Activated CD4-positive, alpha-beta T cell treated with anti-CD3 and anti-CD28 coated beads, Interleukin-2, amount 50 U/mL, for 1 hour (primary cell): ENCODE measurements around the gene LCOR.
"Not testable (repeated sequence)": the region's sequence is repeated elsewhere in the genome, so short reads cannot be mapped to it uniquely, and the experiment has no call there.

ENCODE experiments used
- DNase-seq: peaks from one replicate; pipeline ENCODE4 v3.0.0-alpha.2; 2020

Gene LCOR

DNA sequence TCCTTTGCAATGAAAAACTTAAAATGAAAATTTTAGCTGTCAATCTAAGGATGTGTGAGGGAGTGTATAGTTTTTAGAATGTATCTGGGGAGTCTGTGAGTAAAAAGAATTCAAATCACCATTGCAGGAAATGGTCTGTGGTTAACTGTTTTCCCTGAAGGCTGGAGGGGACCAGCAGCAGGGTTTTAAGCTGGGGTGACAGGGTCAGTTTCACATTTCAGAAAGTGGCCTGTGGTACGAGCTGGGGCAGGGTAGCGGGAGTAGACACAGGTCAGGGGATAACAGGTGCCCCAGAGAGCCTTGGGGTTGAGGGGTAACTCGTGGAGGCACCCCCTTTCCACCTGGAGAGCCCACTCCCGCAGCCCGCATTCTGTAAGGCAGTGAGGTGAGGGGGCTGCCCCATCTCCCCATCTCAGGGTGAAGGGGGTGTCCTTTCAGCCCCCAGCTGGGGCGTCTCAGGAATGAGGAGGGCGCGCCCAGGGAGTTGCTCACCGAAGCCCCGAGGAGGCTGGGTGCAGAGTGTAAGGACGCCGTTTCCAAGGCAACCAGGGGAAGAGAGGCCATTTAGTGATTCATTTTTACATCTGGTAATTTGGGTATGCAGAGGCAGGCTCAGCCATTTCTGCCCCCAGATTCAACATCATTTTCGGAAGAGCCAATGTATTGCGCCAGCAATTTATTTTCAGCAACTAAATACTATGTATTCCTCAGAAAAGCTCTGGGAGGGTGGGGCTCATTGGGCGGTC lies 184.8 kb downstream of the LCOR start:
- no peak for DNase-seq

- DNase-seq: no peak
Measured at GRCh38 chr10:97017474-97017903, 185.4 kb downstream of the LCOR start.

GRCh38 chr10:97018251-97019212 lies 186.4 kb downstream of the LCOR start:
- DNase-seq: no peak

DNA sequence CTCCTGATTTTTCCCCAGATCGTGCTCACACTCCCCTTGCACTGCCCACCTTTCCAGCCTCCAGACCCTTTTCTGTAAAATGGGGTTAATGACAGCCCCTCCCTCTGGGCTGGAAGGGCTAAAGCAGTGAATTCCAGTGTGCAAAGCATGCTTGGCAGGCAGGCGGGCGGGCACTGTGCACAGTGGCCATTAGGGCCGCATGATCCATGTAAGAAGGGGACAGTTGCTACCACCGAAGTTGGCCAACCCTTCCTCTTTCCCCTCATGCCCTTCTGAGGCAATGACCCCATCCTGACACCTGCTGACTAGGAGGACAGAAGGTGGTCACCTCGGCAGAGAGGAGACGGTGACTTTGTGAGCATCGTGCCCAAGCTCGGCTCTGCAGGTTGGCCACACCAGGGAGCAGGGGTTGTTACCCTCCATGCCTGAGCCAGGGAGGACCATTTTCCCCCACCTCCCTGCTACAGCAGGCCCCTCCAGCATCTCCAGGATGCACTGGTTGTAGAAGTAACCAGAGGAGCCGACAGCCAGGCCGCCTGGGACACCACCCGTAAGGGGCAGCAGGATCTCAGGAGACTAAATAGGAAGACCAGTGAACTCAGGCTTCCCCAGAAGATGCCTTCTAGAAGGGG lies 187.2 kb downstream of the LCOR start:
- no peak for DNase-seq

DNA sequence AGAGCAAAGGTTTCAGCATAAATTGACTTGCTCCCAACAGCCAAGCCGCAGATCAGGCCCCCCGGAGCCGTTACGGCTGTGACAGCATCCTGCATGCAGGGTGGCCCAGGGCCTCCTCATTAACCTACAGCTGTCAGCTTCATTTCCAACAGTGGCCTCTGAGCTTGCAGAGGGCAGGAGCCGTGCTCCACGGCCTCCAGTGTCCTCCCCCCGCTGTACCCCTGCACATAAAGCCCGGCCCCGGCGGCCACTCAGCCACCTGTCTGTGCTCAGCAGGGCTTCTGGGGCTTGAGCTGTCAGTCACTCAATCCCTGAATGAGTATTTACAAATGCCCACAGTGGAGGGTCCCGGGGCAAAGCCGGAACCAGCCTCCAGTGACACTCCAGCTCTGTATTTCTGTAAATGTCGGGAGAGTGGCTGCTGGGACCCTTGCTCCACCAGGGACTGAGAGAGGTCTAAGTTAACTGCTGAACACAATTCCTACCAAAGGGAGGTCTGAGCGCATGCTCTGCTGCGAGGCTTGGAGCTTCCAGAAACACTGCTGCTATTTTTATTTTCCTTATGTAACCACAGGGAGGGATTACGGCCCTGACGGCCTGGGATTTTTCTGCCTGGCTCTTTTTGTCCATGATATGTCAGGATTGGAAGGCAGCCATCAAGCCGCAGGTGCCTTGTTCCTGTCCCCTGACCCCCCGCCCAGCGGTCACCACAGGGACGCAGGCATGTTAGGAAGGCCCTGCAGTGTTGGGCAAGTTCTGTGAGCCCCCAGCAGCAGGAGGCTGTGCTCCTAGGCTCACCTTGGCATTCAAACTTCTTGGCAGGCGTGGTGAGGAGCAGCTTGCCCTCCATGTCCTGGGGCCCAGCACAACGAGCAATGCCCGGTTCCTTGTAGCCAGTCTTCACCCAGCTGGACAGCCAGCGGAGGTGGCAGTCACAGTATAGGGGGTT lies 188.6 kb downstream of the LCOR start:
- DNase-seq: no peak

DNA sequence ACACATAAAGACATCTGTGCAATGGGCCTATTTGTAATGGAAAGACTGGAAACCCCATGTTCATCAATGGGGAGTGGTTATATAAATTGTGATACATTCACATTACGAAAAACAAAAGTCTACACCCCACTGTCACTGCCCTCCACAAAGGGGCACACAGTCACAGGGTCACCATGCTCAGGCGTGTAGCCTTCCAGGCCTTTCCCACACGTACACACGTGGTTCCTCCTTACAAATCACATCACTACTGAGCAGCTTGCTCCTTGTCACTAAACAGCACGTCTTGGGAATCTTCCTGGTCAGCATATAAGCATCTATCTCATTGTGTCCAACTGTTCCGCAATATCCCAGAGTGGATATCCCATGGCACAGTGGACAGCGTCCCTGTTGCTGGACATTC lies 190.5 kb downstream of the LCOR start:
- DNase-seq: no peak

- DNase-seq: no peak
Measured at GRCh38 chr10:97023401-97024167, 191.5 kb downstream of the LCOR start.

GRCh38 chr10:97024168-97025073 lies 192.3 kb downstream of the LCOR start:
- DNase-seq: no peak

DNA sequence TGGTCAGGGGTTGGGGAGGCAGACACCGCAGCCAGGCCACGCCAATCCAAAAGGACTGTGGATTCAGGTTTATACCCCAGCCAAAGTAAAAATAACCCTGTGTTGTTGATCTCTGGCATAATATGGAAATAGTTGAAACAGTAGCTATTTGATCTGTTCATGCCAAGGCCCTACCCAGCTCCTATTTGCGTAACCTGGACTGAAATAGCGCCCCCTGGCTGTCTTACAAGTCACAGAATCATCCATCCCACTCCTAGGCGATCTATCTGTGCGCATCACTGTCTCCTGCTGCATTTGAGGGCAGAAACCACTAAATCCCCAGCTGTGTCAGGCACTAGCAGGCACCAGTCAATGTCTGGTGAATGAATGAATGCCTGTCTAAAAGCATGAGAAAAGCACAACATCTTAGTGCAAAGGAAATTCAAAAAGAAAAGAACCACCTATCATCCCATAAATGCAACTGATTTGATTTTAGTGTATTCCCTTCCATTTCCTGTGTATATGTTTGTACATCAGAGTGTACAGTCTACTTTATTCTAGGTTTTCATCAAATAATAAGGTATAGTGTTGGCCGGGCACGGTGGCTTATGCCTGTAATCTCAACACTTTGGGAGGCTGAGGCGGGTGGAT lies 193.6 kb downstream of the LCOR start:
- DNase-seq: peak; percentile 37

DNA sequence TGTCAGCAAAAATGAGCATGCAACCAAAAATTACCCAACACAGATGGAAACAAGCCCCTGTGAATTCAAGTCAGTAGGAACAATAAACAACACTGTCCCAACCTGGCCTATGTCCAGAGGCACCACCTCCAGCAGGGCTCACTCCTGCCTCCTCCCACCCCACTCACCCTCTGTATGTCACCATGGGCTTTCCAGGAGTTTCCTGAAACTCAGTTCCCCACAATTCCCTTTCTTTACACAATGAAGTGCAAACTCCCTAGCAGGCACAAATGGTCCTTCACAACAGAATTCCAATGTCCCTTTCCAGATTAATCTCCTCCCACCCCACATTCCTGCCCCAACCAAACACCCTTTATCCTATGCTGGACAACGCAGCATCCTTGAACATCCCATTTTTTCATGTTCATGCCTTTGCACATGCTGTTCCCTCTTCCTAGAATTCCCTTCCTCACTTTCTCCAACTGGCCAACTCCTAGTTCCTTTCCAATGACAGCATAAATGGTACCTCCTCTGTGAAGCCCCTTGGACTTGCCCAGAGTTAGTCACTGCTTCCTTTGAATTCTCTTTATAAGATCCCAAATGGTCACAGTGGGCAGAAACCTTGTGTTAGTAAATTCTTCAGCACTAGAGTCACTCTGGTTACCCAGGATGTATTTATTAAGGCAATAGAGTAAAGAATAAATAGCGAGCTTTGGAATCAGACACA lies 196.2 kb downstream of the LCOR start:
- DNase-seq: no peak

- DNase-seq: no peak
Measured at GRCh38 chr10:97028832-97029178, 196.7 kb downstream of the LCOR start.

DNA sequence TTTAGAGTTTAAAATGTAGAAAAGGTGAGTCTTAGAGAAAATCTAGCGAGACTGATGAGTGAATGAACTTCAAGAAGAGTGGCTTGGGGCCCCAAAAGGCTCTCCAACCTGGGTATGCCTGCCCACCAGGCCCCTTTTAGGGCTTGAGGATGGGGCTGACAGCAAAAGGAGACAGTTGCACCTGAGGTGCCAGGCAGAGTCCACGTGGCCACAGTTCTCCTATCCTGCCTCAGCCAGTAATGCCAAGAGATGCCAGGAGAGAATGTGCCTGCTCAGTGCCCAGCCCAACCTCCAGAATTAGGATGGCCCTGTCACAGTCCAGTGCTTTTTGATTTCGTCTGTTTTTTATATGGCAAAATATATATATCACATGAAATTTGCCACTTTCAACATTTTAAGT lies 197.2 kb downstream of the LCOR start:
- no peak for DNase-seq

GRCh38 chr10:97030894-97031293 lies 198.8 kb downstream of the LCOR start:
- no peak for DNase-seq

GRCh38 chr10:97031459-97031858 lies 199.4 kb downstream of the LCOR start:
- DNase-seq: no peak

- DNase-seq: no peak
Measured at GRCh38 chr10:97032624-97033023, 200.5 kb downstream of the LCOR start.

GRCh38 chr10:97033841-97034240 lies 201.7 kb downstream of the LCOR start:
- DNase-seq: not testable (repeated sequence)

DNA sequence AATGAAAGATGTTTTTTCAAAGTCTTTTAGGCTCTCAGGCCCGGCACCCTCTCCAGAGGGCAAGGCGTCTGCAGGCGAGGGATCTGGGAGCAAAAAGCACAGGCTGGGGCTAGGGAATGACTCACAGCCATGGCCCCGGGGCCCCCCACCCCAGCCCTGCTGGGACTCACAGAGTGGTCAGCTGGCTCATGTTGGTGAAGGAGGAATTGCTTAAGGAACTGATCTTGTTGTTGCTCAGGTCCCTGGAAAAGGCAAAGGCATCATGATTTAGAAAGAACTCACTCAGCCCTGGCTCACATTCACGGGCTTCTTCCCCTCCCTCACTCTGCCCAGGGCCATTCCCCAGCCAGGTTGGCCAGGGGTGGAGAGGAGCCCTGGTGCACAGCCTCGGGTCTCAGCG lies 202.2 kb downstream of the LCOR start:
- DNase-seq: no peak

DNA sequence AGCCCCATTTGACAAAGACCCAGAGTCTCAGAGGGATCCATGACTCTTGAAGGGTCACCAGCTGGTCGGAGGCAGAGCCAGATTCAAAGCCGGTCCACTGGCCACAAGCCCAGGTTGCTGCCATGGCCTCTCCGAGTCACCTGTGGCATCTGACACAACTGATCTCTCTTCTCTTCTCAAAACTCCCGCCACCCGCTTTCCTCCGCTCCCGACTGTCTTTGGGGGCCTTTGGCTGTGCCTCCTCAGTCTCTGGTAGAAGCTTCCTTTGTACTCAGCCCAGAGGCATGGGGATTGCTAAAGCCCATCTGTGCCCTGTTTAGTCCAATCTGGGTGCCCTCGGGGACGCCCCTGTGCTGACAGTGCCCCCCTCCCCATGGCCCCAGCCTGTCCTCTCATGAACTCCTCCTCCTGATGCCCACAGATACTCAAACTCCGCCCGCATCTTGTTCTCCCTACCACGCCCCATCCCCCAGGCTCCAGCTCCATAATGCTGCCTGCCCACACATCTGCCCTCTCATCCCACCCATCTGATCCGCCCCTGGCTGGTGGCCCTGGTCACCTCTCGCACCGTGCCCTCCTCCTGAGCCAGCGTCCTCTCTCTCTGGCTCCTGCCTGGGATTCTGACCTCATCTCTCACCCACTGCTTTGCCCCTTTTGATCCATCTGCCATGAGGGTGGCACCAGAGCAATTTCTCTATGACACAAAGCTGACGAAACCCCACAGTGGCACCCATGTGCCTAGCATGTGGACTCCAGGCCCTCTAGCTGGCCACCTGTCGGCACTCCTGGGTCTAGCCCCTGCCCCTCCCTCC lies 203.1 kb downstream of the LCOR start:
- no peak for DNase-seq
